GM12874 (cell line): Measurements from ENCODE around the gene TNNI3.

Experiments
- CTCF ChIP-seq: IDR thresholded peaks from 2 replicates; pipeline ENCODE4 v1.5.1; 2011; ENCODE audit warnings: low read depth, mild to moderate bottlenecking, control low read depth, low read length, moderate library complexity; ENCODE audit not compliant: insufficient read depth

Gene TNNI3

GRCh38 chr19:55147545-55148251 is 9.8 kb downstream of the TNNI3 start:
- no peak for TF ChIP-seq CTCF

GRCh38 chr19:55146705-55147273 is 10.7 kb downstream of the TNNI3 start:
- no peak for TF ChIP-seq CTCF

GRCh38 chr19:55146078-55146704 is 11.3 kb downstream of the TNNI3 start:
- TF ChIP-seq CTCF = peak; percentile 70

GRCh38 chr19:55145232-55145631 is 12.3 kb downstream of the TNNI3 start:
- TF ChIP-seq CTCF = no peak

GRCh38 chr19:55141696-55142095 is 15.8 kb downstream of the TNNI3 start:
- TF ChIP-seq CTCF = no peak

GRCh38 chr19:55137915-55138314 is 19.6 kb downstream of the TNNI3 start:
- TF ChIP-seq CTCF = no peak

- TF ChIP-seq CTCF = no peak
Observed at GRCh38 chr19:55136399-55137102, 21.0 kb downstream of the TNNI3 start.
